HG03520 (cell line): ENCODE data around the gene SLCO2A1.
"Not testable (repeated sequence)": the region's sequence is repeated elsewhere in the genome, so short reads cannot be mapped to it uniquely, and the experiment has no call there.

Source experiments
- ATAC-seq: cut with Tn5 transposase; IDR thresholded peaks from one replicate; pipeline ENCODE4 v1.9.1; 2021; ENCODE audit warnings: mild to moderate bottlenecking, moderate library complexity; ENCODE audit not compliant: unreplicated experiment

The SLCO2A1 gene

DNA sequence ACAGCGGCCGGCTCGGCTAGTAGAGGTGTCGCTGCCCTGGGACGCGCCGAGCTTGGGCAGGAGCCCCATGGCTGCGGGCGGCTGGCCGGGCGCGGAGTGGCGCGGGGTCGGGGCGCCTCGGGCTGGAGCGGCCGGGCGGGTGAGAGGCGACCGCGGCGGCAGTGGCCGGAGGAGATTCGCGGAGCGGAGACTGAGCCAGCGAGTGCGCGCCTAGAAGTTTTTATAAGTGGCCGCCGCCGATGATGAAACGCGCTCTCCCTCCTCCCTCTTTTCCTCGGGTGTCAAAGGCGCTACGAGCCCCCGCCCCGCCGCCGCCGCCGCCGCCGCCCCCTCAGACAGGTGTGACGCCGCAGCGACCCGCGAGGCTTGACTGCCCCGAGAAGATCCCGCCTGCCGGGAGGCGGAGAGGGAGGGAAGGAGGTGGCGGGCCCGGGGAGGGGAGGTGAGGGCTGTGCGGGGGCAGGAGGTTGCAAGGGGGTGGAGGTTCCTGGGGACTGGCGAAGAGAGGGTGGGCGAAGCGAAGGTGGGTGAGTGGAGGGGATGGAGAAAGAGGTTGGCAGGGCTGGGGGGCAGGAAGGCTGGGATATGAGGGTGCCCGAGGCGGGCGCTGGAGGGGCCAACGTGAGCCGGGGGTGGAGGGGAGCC, at the start of gene SLCO2A1:
Gene SLCO2A1, minus strand, starts transcription at position 192 of the 645 bp plus-strand sequence. Its CDS starts 123 bp downstream, at position 69.
- no peak for ATAC-seq

- no peak for ATAC-seq
Observed at GRCh38 chr3:134079111-134079547, 49.4 kb upstream of the SLCO2A1 start.

DNA sequence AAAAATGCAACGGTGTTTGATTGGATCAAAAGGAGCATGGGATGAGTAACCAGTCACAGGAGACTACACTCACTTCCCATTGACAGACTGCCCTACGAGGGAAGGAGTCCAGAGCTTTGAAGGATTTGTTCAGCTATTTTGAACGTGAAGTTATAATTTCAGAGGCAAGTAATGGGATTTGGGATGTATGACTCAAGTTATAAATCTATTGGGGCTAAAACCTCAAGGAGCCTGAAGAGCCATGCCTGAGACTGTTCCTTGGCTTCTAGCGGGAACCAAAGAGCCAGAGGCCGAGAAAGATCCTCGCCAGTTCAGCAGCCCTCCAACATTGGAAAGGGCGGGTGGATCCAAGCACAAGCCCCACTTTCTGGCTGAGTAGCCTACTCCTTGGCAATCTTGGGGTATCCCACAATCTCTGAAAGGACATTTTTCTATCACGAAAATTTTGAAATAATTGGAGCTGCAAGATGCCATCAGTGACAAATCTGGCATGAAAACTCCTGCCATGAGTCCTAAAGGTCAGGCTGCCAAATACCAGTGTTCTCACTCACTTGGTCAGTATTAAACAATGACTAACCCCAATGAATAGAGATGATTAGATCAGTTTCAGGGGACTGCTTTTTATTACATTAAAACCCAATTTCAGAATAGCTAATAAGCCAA, 48.6 kb upstream of the SLCO2A1 start:
- ATAC-seq = no peak

DNA sequence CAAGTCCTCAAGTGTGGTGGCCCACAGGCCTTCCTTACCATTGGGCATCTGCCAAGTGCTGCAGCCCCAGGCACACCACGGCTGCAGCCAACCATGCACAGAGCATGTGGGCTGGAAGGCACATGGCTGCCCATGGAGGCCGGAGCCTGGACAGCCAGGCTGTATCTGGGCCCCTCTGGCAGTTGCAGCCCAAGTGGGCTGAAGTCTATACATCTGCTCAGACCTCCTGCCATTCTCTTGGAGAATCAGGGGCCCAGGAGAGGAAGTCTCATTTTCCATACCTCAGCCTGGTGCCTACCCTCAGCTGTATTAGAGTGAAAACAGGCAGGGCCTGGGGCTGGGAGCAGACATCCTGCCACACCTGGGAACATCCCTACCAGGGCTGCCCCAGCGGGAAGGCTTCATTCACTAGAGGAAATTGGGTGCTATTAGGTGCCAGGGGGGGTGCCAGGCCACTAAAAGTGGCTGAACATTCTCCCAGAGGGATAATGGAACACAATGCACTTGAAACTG, 48.0 kb upstream of the SLCO2A1 start:
- no peak for ATAC-seq

GRCh38 chr3:134076851-134077250, 47.1 kb upstream of the SLCO2A1 start:
- no peak for ATAC-seq

GRCh38 chr3:134075846-134076245, 46.1 kb upstream of the SLCO2A1 start:
- no peak for ATAC-seq

DNA sequence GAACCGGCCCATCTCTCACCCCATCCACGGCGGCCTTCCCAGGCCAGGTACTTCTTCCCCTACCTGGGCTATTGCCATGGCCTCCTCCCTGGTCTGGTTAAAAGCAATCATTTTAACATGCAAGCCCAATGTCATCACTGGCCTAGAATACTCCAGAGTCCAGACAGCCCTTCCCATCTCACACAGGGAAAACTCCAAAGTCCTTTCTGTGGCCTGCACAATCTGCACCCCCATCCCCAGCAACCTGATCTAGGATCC, 45.8 kb upstream of the SLCO2A1 start:
- no peak for ATAC-seq

- ATAC-seq = no peak
Observed at GRCh38 chr3:134074790-134075567, 45.3 kb upstream of the SLCO2A1 start.

GRCh38 chr3:134074001-134074789, 44.5 kb upstream of the SLCO2A1 start:
- ATAC-seq = no peak

DNA sequence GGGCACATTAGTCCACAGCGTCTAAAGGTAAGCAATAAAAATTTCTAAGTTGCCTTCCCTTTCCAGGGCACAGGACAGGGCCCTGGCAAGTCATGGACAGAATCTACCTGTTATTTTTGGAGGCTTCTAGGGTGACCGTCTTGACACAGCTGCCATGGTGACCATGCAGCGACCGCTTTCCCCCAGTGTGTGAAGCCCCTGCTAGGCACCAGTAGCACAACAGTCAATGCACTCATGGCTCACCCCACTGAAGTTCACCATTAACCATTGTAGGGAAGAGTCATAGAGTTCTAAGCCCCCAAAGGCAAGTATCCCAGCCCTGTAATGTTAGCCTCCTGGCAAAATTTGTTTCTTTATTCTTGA, 43.8 kb upstream of the SLCO2A1 start:
- no peak for ATAC-seq

DNA sequence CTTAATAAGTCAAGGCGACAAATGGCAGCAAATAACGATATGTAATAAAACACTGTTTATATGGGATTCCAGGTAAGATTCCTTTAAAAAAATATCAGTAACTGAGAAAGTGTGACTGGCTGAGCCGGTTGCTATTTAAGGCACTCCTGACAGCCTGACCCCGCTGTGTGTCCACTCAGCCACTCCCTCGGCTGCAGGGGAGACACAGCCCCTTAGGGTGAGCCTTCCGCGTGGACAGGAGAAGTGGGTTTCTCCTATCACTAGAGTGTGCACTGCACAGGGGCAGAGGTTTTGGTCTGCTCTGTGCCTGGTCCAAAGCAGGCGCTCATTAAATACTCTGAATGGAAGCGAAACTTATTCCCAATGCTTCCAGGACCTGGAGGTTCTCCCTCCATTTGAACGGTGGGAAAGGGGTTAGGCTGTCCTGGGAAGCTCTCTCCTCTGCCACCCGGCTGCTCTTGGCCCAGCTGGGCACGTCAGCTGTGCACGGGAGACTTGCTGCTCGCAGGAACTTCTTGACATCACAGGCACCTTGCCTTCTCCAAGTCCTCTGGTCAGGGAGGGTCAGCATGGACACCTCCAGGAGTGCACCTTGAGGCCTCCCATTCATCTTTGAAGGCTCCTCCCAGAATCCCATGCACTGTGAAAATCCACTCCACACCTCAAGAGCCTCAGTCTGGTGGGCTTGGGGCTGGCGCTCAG, 43.3 kb upstream of the SLCO2A1 start:
- ATAC-seq = no peak

DNA sequence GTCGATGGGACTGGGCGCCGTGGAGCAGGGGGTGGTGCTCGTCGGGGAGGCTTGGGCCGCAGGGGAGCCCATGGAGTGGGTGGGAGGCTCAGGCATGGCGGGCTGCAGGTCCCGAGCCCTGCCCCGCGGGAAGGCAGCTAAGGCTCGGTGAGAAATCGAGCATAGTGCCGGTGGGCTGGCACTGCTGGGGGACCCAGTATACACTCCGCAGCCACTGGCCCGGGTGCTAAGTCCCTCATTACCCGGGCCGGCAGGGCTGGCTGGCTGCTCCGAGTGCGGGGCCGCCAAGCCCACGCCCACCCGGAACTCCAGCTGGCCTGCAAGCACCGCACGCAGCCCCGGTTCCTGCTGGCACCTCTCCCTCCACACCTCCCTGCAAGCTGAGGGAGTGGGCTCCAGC, 40.6 kb upstream of the SLCO2A1 start:
- ATAC-seq = not testable (repeated sequence)

DNA sequence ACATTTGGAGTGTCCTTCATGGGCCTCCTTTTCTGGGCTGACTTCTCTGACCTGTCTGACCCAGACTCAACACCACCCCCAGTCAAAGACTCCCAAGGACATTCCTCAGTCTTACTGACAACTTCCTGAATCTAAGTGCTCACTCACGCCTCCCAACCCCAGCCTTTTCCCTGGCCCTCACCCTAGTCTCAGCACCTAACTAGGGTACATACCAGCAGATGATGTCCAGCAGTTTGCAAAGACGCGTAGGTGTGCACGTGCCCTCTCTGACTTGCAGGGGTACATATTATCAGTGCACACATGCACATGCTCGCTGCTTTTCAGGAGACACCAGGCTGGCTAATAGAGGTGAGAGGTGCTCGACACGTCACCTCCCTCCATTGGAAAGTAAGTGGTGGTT, 38.7 kb upstream of the SLCO2A1 start:
- ATAC-seq = no peak

GRCh38 chr3:134067531-134068161, 37.9 kb upstream of the SLCO2A1 start:
- no peak for ATAC-seq

GRCh38 chr3:134066651-134067530, 37.2 kb upstream of the SLCO2A1 start:
- no peak for ATAC-seq

- ATAC-seq = no peak
Observed at GRCh38 chr3:134066158-134066541, 36.4 kb upstream of the SLCO2A1 start.

GRCh38 chr3:134065252-134066157, 35.8 kb upstream of the SLCO2A1 start:
- ATAC-seq = no peak

GRCh38 chr3:134064081-134064480, 34.4 kb upstream of the SLCO2A1 start:
- no peak for ATAC-seq
